HG02623 (cell line): ENCODE results near the gene MEIS2.

ENCODE experiments used
- ATAC-seq: cut with Tn5 transposase; IDR thresholded peaks from one replicate; pipeline ENCODE4 v1.9.1; 2021; ENCODE audit warnings: moderate library complexity; ENCODE audit not compliant: unreplicated experiment

MEIS2 gene

DNA sequence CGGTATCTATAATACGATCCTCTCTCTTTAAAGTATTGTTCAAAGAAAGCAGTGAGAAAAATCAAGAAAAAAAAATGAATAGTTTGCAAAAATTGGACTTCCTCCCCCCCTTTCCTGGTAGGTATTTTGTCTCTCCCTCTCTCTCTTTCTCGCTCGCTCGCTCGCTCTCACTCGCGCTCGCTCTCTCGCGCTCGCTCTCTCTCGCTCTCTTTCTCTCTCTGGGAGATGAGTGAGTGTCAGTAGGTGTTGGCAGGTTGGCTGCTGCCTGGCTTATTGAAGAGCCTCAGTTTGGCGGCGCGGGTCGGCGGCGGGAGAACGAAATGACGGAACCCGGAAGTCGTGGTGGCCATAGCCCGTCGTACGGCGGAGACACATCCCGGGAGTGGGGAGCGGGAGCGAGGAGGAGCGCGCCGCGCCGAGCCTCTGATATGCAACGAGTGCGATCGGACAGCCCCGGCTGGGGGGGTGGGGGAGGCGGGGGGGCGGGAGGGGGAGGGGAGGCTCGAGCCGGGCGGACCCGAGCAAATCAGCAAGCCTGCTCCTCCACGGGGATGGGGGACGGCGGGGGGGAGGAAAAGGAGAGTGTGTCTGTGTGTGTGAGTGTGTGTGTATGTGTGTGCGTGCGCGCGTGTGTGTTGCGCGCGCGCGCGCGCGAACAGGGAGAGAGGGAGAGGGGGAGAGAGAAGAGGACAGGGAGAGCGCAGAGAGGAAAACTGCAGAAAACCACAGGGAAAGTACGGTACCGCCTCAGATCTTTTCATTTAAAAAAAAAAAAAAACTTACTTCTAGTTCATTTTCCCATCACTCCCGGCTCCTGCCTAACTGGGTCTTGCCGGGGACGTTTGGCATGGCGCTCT lies at the start of gene MEIS2:
MEIS2 (minus strand) TSS at position 441 of the 857 bp plus-strand sequence. CDS start 1,083 bp downstream, outside the sequence.
- no peak for ATAC-seq

DNA sequence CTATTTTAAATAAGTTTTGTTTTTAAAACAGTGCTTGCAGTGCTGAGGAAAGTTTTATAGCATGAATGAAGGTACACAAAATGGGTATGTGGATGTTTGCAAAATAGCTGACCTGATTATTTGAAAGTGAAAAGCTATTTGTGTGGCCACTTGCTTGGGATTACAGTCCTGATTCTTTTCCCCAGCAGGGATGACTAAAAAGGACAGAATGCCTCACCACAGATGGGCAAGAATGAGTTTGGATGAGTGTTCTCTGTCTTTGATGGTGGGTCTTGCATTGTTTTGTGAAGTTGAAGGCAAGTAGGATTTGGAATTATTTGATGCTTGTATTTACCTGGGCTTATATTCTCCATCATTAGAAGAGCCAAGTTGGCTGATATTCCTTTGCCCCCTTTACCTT lies 48.8 kb upstream of the MEIS2 start:
- ATAC-seq, result no peak

DNA sequence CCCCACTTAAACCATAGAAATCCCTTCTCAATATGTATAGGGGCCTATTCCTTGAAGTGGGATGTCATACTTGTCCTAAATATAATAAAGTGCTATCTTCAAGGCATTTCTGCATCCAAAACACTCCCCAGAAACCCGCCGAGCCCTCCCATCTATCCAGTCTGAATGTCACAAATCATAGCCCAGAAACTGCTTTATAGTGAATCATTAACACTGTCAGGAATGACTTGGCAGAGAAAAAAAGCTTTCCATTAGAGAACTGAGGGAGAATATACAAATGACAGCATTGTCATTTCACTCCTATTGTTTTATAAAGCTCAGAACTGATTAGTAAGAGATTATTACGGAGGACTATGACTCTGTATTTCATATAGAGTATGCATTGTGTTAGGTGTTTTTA lies 48.4 kb upstream of the MEIS2 start:
- ATAC-seq, result no peak

DNA sequence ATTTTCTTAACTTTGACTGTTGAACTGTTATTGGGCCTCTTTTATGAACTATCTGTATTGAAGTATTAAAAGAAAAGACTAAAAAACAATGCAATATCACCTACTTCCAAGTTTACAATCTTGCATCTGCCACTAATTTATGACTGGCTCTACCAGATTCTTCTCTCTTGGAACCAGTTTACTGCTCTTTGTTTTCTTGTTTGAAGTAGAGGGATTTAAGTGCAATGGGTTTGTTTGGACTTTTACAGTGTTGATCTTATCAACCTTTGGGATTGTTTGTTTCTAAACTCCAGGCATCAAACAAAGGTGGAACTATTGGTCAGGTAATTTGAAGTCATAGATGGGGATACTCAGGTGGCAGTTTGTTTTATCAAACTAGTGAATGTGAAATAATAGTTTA lies 43.0 kb upstream of the MEIS2 start:
- ATAC-seq, result no peak

DNA sequence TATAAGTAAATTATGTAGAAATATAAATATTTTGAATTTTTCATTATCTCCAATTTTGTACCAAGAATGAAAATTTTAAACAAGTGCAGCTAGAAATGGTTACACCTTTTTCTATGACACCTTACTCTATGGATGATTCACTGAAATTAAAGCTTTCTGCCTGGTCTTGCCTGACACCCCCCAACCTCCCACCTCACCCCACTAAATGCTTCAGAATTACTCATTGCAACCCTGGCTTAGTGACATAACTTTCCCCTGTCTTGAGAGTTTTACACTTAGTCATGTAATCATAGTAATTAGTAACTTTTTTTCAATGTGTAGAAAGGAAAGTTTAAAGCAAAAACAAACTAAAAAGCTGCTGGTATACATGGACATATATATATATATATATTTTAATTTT lies 42.0 kb upstream of the MEIS2 start:
- no peak for ATAC-seq

GRCh38 chr15:37140531-37141058 lies 40.2 kb upstream of the MEIS2 start:
- ATAC-seq, result no peak

- ATAC-seq, result no peak
Observed at GRCh38 chr15:37138591-37139215, 38.4 kb upstream of the MEIS2 start.

DNA sequence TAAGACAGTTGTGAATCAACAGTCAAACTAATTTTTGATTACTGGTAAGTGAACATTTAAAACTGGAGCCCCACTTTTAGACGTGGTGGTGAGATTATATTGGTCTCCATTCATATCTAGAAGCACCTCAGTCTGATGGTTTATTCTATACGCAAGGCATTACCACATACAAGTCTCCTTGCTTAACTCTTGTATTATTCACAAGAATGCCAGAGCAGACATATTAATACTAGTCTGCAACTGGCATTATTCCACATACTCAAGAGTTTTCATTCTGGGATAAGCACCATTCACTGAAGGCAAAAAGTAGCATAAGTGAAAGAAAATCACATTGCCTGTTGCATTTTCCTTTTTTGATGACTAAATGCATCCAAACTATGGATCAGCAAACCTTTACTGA lies 36.9 kb upstream of the MEIS2 start:
- ATAC-seq, result no peak

- ATAC-seq, result no peak
Observed at GRCh38 chr15:37136666-37137065, 36.3 kb upstream of the MEIS2 start.

DNA sequence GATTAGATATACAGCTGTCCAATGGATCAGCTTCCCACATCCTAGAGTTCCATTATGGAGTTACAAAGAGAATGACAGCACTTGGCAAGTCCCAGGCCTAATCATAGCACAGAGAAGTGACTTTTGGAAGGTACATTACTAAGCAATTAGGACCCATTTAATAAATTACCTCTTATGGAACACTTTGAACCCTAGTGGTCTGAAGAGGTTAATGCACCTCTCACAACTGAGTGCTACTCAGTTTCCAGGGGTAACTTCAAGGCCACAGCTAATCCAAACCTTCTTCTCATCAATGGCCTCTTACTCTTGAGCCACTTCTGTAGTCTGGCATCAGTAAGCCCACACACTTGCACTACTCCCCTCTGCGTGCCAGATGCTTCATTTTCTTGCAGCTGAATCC lies 34.9 kb upstream of the MEIS2 start:
- ATAC-seq, result no peak

DNA sequence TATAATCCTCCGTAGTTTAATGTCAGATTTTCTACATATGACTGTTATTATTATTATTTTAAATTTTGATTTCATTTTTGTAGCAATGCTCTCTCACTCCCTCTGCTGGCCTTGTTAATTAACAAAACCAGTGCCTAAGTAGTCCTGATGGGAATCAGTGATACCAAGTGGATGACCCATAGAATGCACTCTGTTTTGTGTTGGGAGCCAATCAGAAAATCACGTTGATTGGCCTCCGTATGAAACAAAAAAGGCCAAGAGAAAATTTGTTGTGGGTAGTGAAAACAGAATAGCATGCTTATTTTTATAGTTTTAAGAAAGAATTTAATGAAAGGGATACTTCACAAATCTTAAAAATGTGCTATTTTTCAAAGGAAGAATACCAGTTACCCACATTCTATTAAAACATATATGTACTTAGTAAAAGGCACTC lies 34.4 kb upstream of the MEIS2 start:
- ATAC-seq, result no peak

- ATAC-seq, result no peak
Observed at GRCh38 chr15:37134244-37134643, 33.9 kb upstream of the MEIS2 start.

DNA sequence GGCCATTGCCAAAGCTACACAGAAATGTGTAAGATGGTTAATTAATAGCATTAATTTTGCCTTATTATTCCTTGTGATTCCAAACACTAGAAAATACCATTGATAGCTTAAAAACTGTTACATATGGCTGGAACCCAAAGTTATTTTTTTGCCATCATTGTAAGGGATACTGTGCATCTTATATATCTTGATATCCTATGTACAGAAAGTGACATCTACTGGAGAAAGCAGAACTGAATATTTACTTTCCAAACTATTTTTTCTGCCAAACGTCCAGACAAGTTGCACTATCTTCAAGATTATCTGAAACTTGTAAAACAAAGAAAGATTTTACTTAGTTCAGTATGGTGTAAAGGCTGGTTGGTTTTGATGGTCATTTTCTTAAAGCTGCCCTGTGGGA lies 33.3 kb upstream of the MEIS2 start:
- no peak for ATAC-seq

- no peak for ATAC-seq
Observed at GRCh38 chr15:37132826-37133417, 32.6 kb upstream of the MEIS2 start.

- no peak for ATAC-seq
Observed at GRCh38 chr15:37131621-37132020, 31.3 kb upstream of the MEIS2 start.

GRCh38 chr15:37130356-37130755 lies 30.0 kb upstream of the MEIS2 start:
- no peak for ATAC-seq

DNA sequence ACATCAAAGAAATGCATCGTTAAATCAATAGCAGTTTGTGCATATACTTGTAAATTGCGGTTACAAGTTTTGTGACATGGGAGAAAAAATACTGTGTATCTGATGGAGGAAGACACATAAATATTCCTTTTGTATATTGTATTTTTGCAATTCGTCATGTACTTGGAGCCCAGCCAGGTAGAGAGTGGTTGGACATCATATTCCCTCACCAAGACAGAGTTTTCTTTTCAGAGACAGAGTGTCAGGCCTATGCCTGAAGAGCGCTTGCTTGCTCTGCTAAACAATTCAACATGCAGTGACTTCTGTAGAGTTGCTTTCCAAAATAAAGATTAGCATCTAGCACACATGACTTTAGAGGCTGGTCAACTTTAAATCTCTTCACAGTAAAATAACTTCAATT lies 24.8 kb upstream of the MEIS2 start:
- ATAC-seq, result no peak

- no peak for ATAC-seq
Observed at GRCh38 chr15:37124331-37124730, 24.0 kb upstream of the MEIS2 start.

DNA sequence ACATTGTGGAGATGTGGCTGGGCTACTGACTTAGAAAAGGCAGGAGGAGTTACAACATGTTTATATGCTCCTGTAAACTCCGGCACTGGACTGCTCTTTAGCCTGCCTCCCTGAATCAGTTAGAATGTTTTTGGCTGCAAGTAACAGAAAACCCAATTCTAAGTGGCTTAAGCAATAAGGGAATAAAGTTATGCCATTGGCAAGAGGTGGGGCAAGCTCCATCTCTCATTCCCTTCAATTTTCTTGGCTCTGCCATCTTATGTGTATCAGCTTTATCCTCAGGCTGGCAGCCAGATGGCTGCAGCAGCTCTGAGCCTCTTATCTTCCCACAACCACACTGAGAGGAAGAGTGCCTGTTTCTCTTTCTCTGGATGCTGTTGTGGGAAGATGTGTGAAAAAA lies 22.4 kb upstream of the MEIS2 start:
- no peak for ATAC-seq

DNA sequence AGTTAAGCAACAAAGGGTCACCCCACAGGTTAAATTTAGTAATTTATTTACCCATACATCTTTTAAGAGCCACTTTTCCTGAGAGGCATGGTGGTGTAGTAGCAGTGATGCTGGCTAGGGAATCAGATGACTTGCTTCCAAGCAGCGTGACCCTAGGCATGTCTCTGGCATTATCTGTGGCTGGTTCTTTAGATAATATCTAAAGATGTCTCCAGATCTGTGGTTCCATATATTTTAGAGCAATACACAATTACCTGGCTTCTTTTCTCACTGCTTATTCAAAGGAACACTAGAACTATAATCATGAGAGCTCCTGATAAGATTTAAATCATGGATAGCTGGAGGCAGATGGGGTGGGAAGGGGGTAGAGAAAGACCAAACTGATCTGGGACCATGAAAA lies 21.1 kb upstream of the MEIS2 start:
- no peak for ATAC-seq

DNA sequence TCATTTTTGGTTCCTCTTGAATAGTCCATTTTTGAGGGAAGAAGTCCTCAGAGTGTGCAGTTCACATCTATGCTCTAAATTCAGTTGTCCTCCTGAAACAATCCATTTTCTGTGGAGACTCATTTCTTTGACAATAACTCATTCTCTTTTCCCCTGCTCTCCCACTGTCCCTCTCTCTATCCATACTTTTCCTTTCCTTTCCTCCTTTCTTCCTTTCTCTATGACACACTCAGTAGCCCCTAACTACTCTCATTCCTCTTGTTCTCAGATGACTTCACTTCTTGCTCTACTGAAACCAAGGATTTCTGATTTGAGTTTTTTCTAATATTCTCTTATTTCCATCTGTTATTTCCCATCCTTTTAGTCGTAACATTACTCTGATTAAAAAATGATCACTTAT lies 16.7 kb upstream of the MEIS2 start:
- ATAC-seq, result no peak

DNA sequence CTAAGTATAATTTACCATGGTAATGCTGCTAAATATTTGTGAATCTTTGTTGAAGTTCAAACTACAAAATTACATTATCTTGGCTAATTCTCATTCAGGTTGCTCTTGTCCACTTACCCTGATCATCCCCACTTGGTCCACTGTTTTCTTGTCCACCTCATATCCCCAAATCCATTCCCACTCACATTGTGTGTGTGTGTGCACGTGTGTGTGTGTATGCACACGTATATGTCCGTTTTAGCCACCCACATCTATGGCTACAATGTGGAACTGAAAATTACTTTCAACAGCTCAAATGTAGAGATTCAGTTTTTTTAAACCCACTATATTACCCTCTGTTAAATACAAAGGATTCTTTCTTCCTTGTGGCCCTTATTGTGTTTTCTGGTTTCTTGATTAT lies 15.2 kb upstream of the MEIS2 start:
- ATAC-seq, result no peak
